ENCODE measurements around the gene GPD1L. TPM values are rescaled to one million over a fixed set of nuclear protein-coding genes. Genes with fewer than 3 reads are reported as not detected.

The GPD1L gene
- total and polyA plus RNA-seq, 2 of the 13 experiments (the other 11 are each of a cell fraction or from before 2014, with no cell fraction given): 4.9 to 13.7 TPM

DNA sequence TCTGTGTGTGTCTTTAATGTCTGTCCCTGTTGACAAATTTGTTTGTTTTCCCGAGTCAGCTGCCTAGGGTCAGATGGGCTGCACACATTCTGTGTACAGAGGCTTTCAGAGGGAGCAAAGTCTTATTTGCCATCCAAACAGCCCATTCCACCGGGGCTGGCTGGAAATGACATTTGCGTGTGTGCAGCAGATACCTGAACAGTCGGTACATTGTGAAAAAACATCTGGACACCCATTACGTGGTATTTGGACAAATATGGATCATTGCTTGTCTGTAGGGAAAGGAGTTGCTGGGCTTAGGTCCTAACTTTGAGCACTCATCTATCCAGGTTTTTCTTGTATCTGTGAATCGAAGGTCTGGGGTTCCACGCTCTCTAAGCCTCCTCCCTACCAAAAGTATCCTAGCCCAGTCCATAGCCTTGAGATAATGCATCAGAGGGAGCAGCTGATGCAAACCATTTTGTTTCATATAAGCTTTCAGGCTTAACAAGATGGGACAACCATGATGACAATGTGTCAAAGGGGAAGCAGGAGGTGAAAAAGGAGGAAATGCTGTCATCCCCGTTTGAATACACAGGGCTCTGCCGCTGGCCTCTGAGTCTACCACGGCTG is 109.9 kb downstream of the GPD1L start (continued):
- TF ChIP-seq TFDP2 (CRISPR knock-in tag; IDR thresholded peaks at IDR 0.05): peak; percentile 56
- TF ChIP-seq ZNF577 (CRISPR knock-in tag; IDR thresholded peaks at IDR 0.05; ENCODE audit: borderline replicate concordance, low read depth): no peak
- TF ChIP-seq MED1 (CRISPR knock-in tag; IDR thresholded peaks at IDR 0.05): peak; percentile 90
- TF ChIP-seq ZNF569 (CRISPR knock-in tag; IDR thresholded peaks at IDR 0.05; ENCODE audit: borderline replicate concordance): no peak
- no peak for TF ChIP-seq HOXA7 (CRISPR knock-in tag; IDR thresholded peaks at IDR 0.05)
- TF ChIP-seq ZNF230 (CRISPR knock-in tag; IDR thresholded peaks at IDR 0.05): peak; percentile 92; the same call in 1 of the 2 replicates
- TF ChIP-seq HNF4G (IDR thresholded peaks at IDR 0.05; ENCODE audit: borderline replicate concordance, low read depth, low read length): peak; percentile 99
- TF ChIP-seq HNF4G (CRISPR knock-in tag; IDR thresholded peaks at IDR 0.05; ENCODE audit: borderline replicate concordance, low read depth): peak; percentile 86; the same call in 1 of the 2 replicates
- TF ChIP-seq ZNF83 (CRISPR knock-in tag; IDR thresholded peaks at IDR 0.05; ENCODE audit: borderline replicate concordance): no peak
- no peak; the same call in 1 of the 2 replicates for TF ChIP-seq ZNF510 (CRISPR knock-in tag; IDR thresholded peaks at IDR 0.05; ENCODE audit: low read depth)
- no peak for TF ChIP-seq ZNF678 (CRISPR knock-in tag; IDR thresholded peaks at IDR 0.05)
- TF ChIP-seq NFYB (CRISPR knock-in tag; IDR thresholded peaks at IDR 0.05): no peak; the same call in 1 of the 2 replicates
- TF ChIP-seq KLF11 (CRISPR knock-in tag; IDR thresholded peaks at IDR 0.05): no peak
- peak; percentile 45 for TF ChIP-seq U2AF1 (optimal IDR thresholded peaks at IDR 0.05; ENCODE audit: low read depth, low read length)
- peak; percentile 51; the same call in 1 of the 2 replicates for TF ChIP-seq ZNF275 (CRISPR knock-in tag; IDR thresholded peaks at IDR 0.05; ENCODE audit: borderline replicate concordance)
- TF ChIP-seq, protein P1, sequence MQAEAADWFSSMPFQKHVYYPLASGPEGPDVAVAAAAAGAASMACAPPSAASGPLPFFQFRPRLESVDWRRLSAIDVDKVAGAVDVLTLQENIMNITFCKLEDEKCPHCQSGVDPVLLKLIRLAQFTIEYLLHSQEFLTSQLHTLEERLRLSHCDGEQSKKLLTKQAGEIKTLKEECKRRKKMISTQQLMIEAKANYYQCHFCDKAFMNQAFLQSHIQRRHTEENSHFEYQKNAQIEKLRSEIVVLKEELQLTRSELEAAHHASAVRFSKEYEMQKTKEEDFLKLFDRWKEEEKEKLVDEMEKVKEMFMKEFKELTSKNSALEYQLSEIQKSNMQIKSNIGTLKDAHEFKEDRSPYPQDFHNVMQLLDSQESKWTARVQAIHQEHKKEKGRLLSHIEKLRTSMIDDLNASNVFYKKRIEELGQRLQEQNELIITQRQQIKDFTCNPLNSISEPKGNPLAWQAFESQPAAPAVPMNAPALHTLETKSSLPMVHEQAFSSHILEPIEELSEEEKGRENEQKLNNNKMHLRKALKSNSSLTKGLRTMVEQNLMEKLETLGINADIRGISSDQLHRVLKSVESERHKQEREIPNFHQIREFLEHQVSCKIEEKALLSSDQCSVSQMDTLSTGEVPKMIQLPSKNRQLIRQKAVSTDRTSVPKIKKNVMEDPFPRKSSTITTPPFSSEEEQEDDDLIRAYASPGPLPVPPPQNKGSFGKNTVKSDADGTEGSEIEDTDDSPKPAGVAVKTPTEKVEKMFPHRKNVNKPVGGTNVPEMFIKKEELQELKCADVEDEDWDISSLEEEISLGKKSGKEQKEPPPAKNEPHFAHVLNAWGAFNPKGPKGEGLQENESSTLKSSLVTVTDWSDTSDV (CRISPR knock-in tag; IDR thresholded peaks at IDR 0.05): no peak
- TF ChIP-seq PPARG (CRISPR knock-in tag; conservative IDR thresholded peaks at IDR 0.05): peak; percentile 87
- 0 out of 2 replicates have a peak, but pooled peaks have one; percentile 70 for TF ChIP-seq MXD4 (CRISPR knock-in tag; IDR thresholded peaks at IDR 0.05)
- TF ChIP-seq, protein P2, sequence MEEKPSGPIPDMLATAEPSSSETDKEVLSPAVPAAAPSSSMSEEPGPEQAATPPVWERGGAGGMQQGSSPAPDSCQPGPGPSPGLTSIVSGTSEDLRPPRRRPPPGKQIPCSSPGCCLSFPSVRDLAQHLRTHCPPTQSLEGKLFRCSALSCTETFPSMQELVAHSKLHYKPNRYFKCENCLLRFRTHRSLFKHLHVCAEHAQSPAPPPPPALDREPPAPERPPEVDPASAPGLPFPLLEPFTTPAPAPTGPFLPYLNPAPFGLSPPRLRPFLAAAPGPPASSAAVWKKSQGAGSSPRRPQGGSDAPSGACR (CRISPR knock-in tag; IDR thresholded peaks at IDR 0.05): peak; percentile 93
- TF ChIP-seq GFI1 (CRISPR knock-in tag; IDR thresholded peaks at IDR 0.05; ENCODE audit: borderline replicate concordance): peak; percentile 89
- no peak for TF ChIP-seq MTF2 (CRISPR knock-in tag; IDR thresholded peaks at IDR 0.05; ENCODE audit: borderline replicate concordance)
- TF ChIP-seq PAWR (CRISPR knock-in tag; IDR thresholded peaks at IDR 0.05; ENCODE audit: borderline replicate concordance): no peak
- no peak; the same call in 1 of the 2 replicates for TF ChIP-seq CHD4 (IDR thresholded peaks at IDR 0.05; ENCODE audit: borderline replicate concordance, low read length)
- peak; percentile 97 for TF ChIP-seq TEAD3 (CRISPR knock-in tag; optimal IDR thresholded peaks at IDR 0.05; ENCODE audit: borderline replicate concordance)
- TF ChIP-seq GTF2F1 (IDR thresholded peaks at IDR 0.05; ENCODE audit: low read length): no peak
